IPS-18c (cell line): ENCODE data around the gene GZMM.

Experiments used
- H3K4me3 ChIP-seq: 2 replicates; pipeline ENCODE4 v1.7.0; 2013; ENCODE audit warnings: low read depth, mild to moderate bottlenecking, low read length, moderate library complexity; ENCODE audit not compliant: insufficient read depth
- H3K9me3 ChIP-seq: one replicate; pipeline ENCODE4 v1.6.1; 2013; ENCODE audit warnings: mild to moderate bottlenecking, low read length, moderate library complexity; ENCODE audit not compliant: control insufficient read depth, insufficient read depth

Gene GZMM

GRCh38 chr19:547117-547516 lies 3.3 kb downstream of the GZMM start:
- Histone ChIP-seq H3K9me3 (no peaks in the 10 kb centered on the region), H3K4me3 (no peak overlapping the region)

GRCh38 chr19:547836-548720 lies 4.2 kb downstream of the GZMM start:
- no peak overlapping the region for H3K4me3 ChIP-seq
- no peaks in the 10 kb centered on the region for H3K9me3 ChIP-seq

- Histone ChIP-seq H3K9me3 (no peaks in the 10 kb centered on the region), H3K4me3 (no peak overlapping the region)
These were observed 5.3 kb downstream of the GZMM start for GRCh38 chr19:548886-549830.

- H3K4me3 ChIP-seq = no peak overlapping the region
- H3K9me3 ChIP-seq = no peaks in the 10 kb centered on the region
These were observed 11.0 kb downstream of the GZMM start for GRCh38 chr19:554817-555216.

GRCh38 chr19:555474-555808 lies 11.6 kb downstream of the GZMM start:
- Histone ChIP-seq H3K4me3 (no peak overlapping the region), H3K9me3 (no peaks in the 10 kb centered on the region)

- Histone ChIP-seq H3K9me3 (no peaks in the 10 kb centered on the region), H3K4me3 (no peak overlapping the region)
These were observed 12.9 kb downstream of the GZMM start for GRCh38 chr19:556611-557382.

- H3K9me3 ChIP-seq = no peaks in the 10 kb centered on the region
- no peak overlapping the region for H3K4me3 ChIP-seq
These were observed 15.1 kb downstream of the GZMM start for GRCh38 chr19:558770-559439.

- Histone ChIP-seq H3K4me3 (no peak overlapping the region), H3K9me3 (no peaks in the 10 kb centered on the region)
These were observed 16.3 kb downstream of the GZMM start for GRCh38 chr19:560121-560520.

GRCh38 chr19:566403-566802 lies 22.6 kb downstream of the GZMM start:
- H3K9me3 ChIP-seq = no peaks in the 10 kb centered on the region
- no peak overlapping the region for H3K4me3 ChIP-seq

- H3K9me3 ChIP-seq = no peaks in the 10 kb centered on the region
- no peak overlapping the region for H3K4me3 ChIP-seq
These were observed 23.0 kb downstream of the GZMM start for GRCh38 chr19:566844-567243.

GRCh38 chr19:567296-567900 lies 23.5 kb downstream of the GZMM start:
- H3K9me3 ChIP-seq = no peaks in the 10 kb centered on the region
- no peak overlapping the region for H3K4me3 ChIP-seq

GRCh38 chr19:570251-570686 lies 26.4 kb downstream of the GZMM start:
- H3K4me3 ChIP-seq = no peak overlapping the region
- no peaks in the 10 kb centered on the region for H3K9me3 ChIP-seq

GRCh38 chr19:570937-571565 lies 27.2 kb downstream of the GZMM start:
- H3K9me3 ChIP-seq = no peaks in the 10 kb centered on the region
- peak overlapping the region; percentile 22 for H3K4me3 ChIP-seq

- Histone ChIP-seq H3K9me3 (no peaks in the 10 kb centered on the region), H3K4me3 (peak overlapping the region; percentile 22)
These were observed 27.7 kb downstream of the GZMM start for GRCh38 chr19:571566-571974.

- H3K4me3 ChIP-seq = peak within 1 kb of the TSS; percentile 99
- no peaks in the 10 kb centered on the region for H3K9me3 ChIP-seq
These were observed 28.4 kb downstream of the GZMM start, which contains the start of gene BSG for GRCh38 chr19:572140-572742. Gene BSG (plus strand): TSS chr19:572596. CDS start chr19:572635, 39 bp downstream.
